ENCODE results near the gene FSTL5. TPM values are rescaled to one million over a fixed set of nuclear protein-coding genes. Genes with fewer than 3 reads are reported as not detected.

Gene FSTL5
- total and polyA plus RNA-seq, 2 of the 8 experiments (the other 6 are each of a cell fraction or from before 2014, with no cell fraction given), result 0.09 to 0.32 TPM

GRCh38 chr4:161893566-161893965, 270.2 kb downstream of the FSTL5 start (continued):
- TF ChIP-seq TBP (IDR thresholded peaks at IDR 0.05; ENCODE audit: low read depth, low read length), result no peak
- TF ChIP-seq CHD2 (IDR thresholded peaks at IDR 0.05; ENCODE audit: low read length), result no peak

- Histone ChIP-seq H2AFZ (ENCODE audit: low read length) (no peak overlapping the region), H3K18ac (ENCODE audit: extremely low read depth, low read length) (no peak overlapping the region), H4K8ac (ENCODE audit: extremely low read depth, insufficient read depth, low read length) (no peak overlapping the region), H3K14ac (ENCODE audit: insufficient read length) (no peak overlapping the region), H4K20me1 (replicated peaks in 1 of 2; ENCODE audit: control insufficient read depth in 1 of 2, insufficient read depth in 2 of 2, low read length in 2 of 2) (no peaks in the 10 kb centered on the region), H3K27me3 (replicated peaks in 1 of 4; ENCODE audit: control insufficient read depth in 3 of 4, extremely low read depth in 1 of 4, insufficient read depth in 3 of 4, low read length in 3 of 4) (no peaks in the 10 kb centered on the region), H2BK120ac (replicated peaks; ENCODE audit: low read depth, low read length) (no peak overlapping the region), H3K23me2 (ENCODE audit: low read depth, low read length) (no peaks in the 10 kb centered on the region), H2BK15ac (ENCODE audit: low read length) (no peak overlapping the region), H3K36me3 (ENCODE audit: control insufficient read depth in 2 of 4, insufficient read depth in 4 of 4, low read length in 3 of 4) (no peaks in the 10 kb centered on the region), H2BK12ac (ENCODE audit: low read depth, low read length) (no peak overlapping the region), H3K4me1 (replicated peaks in 1 of 4; ENCODE audit: control insufficient read depth in 3 of 4, insufficient read depth in 4 of 4, low read length in 3 of 4) (no peaks in the 10 kb centered on the region), H3K79me1 (ENCODE audit: low read depth, low read length) (no peaks in the 10 kb centered on the region), H3K56ac (replicated peaks; ENCODE audit: insufficient read length, low read depth, low read length) (no peak overlapping the region), H3K27ac (ENCODE audit: low read depth, low read length) (no peak overlapping the region), H3K9ac (replicated peaks in 1 of 4; ENCODE audit: extremely low read depth in 1 of 4, low read depth in 3 of 4, low read length in 3 of 4) (no peak overlapping the region), H3K79me2 (ENCODE audit: control insufficient read depth in 1 of 2, insufficient read depth in 2 of 2, low read length in 2 of 2) (no peaks in the 10 kb centered on the region), H3K4ac (replicated peaks; ENCODE audit: insufficient read length, low read depth, low read length) (no peak overlapping the region), H4K91ac (replicated peaks; ENCODE audit: insufficient read length, low read length) (no peak overlapping the region), H4K5ac (ENCODE audit: insufficient read length, low read depth, low read length) (no peak overlapping the region), H2AK5ac (ENCODE audit: low read depth, low read length) (no peak overlapping the region), H3K4me3 (ENCODE audit: extremely low read depth in 1 of 4, insufficient read depth in 2 of 4, low read depth in 3 of 4, low read length in 4 of 4) (no peak overlapping the region), H3K9me3 (ENCODE audit: insufficient read depth in 2 of 2, low read depth in 1 of 2, low read length in 1 of 2) (no peaks in the 10 kb centered on the region), H3K23ac (ENCODE audit: insufficient read length) (no peak overlapping the region), H3K4me2 (ENCODE audit: insufficient read depth in 1 of 2, low read depth in 2 of 2, low read length in 2 of 2) (no peak overlapping the region), H2BK20ac (ENCODE audit: low read length) (no peak overlapping the region), H2BK5ac (ENCODE audit: low read depth, low read length) (no peak overlapping the region)
- FAIRE-seq, result no peak
- CTCF ChIA-PET (ENCODE audit: partially characterized antibody), result no interaction called here
- POLR2A ChIA-PET (ENCODE audit: partially characterized antibody), result no interaction called here
- DNase-seq (ENCODE audit: low read depth in 1 of 2, low spot score in 2 of 2), result no peak
- TF ChIP-seq RFX5 (IDR thresholded peaks at IDR 0.05; ENCODE audit: borderline replicate concordance, low read depth, low read length) (no peak), TAF7 (optimal IDR thresholded peaks at IDR 0.05; ENCODE audit: borderline replicate concordance, low read depth, low read length) (no peak), BACH1 (IDR thresholded peaks at IDR 0.05; ENCODE audit: low read length) (no peak), CEBPB (IDR thresholded peaks at IDR 0.05; ENCODE audit: low read depth, low read length) (no peak), YY1 (IDR thresholded peaks at IDR 0.05; ENCODE audit: low read depth, low read length) (no peak), KDM4A (IDR thresholded peaks at IDR 0.05; ENCODE audit: low read depth, low read length, severe bottlenecking) (no peak), RXRA (IDR thresholded peaks at IDR 0.05; ENCODE audit: insufficient read depth, low read depth, low read length) (no peak), POLR2A (IDR thresholded peaks at IDR 0.05; ENCODE audit: control extremely low read depth in 1 of 2, low read depth in 2 of 2, low read length in 2 of 2) (no peak), USF2 (IDR thresholded peaks at IDR 0.05; ENCODE audit: low read length) (no peak), ASH2L (IDR thresholded peaks at IDR 0.05; ENCODE audit: low read length) (no peak), JUND (IDR thresholded peaks at IDR 0.05; ENCODE audit: low read length) (no peak), RBBP5 (IDR thresholded peaks at IDR 0.05; ENCODE audit: borderline replicate concordance, low read depth, low read length) (no peak), CREB1 (IDR thresholded peaks at IDR 0.05) (no peak)
Measured at GRCh38 chr4:161892951-161893350, 270.8 kb downstream of the FSTL5 start.

Data from H1 (cell line).